HG03439 (cell line): ENCODE measurements around the gene SPTA1.

Source experiments
- ATAC-seq: cut with Tn5 transposase; IDR thresholded peaks from one replicate; pipeline ENCODE4 v1.9.1; 2021; ENCODE audit warnings: mild to moderate bottlenecking, moderate library complexity; ENCODE audit not compliant: unreplicated experiment

Gene SPTA1

DNA sequence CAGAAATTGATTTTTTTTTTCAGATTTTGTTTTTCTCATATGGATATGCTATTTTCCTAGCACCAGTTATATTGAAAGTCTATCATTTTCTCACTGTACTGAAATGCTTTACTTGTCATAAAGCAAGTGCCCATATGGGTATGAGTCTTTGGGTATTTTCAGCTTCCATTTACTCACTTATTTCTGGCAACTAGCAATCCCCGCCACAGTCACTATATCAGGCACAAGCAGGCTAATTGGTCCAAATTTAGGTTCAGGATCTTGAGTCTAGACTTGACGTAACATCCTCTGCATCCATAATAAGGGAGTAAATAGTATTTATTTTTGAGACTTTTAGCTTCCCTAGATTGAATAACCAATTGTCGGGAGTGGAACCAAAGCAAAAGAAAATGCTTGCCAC lies 109.0 kb downstream of the SPTA1 start:
- no peak for ATAC-seq

DNA sequence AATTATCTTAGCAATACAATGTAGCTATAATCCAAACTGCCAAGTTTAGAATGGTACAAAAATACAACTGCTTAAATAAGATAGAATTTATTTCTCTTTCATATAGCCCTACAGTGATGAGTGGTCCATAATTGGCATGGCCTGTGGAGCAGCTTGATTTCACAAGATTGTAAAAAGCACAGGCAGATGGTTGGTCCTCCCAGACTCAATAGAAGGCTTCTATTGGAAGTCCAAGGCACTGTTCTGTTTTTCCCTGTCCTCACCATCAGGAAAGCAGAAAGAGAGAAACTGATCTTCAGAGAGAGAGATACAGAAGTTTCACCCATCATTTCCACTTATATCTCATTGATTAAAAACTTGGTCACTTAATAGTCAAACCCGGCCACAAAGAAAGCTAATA lies 114.3 kb downstream of the SPTA1 start:
- no peak for ATAC-seq

DNA sequence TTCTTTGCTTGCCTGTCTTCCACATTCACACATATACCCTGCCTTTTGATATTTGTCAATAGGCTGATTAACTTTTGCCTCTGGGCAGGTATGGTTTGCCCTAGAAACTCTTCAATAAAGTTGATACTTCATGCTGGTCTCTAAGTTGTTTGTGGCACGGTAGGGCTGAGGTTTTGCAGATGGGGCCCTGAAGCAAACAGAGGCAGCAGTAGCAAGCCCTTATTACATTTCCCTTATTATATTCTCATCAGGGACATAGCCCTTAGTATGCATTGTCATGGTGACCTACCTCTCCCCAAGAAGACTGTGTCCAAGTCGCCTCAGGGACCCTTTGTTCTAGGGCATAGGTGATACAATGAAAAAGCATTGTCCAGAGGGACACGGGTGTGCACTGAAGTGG lies 116.0 kb downstream of the SPTA1 start, which contains the start of gene OR6P1:
Gene OR6P1 (minus strand): TSS at position 101 of the 400 bp plus-strand sequence. CDS start 6,976 bp downstream, outside the sequence.
- no peak for ATAC-seq

DNA sequence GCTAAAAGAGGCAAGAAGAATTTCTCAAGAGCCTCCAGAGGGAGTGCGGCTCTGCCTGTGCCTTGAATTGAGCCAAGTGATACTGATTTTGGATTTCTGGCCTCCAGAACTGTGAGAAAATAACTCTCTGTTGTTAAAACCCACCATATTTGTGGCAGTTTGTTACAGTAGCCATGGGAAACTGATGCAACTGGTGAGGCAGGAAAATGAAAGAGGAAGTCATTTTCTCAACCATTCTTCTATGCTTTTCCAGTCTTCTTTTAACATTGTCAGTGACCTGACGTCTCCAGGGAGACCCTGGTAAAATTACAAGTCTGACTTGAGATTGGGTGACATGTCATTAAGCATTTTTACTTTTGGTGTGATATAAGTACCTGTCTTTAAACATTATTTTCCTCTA lies 121.9 kb downstream of the SPTA1 start:
- ATAC-seq, result no peak

DNA sequence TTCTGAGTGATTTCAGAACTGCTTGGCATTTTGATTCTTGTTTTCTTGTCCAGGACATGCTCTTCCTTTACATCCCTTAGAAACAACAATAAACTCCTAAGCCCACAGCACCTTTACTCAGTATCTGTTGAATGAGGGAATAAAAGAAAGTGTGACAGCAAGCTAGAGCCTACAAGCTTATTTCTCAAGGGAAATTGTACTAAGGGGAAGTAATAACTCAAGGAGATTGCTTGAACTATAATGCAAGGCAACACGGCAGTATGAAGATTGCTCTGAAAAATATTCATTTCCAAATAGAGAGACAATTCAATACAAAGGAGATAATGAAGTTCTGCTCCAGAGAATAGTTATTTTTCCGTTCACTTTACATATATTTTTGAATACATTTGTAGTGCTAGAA lies 122.7 kb downstream of the SPTA1 start:
- ATAC-seq, result no peak
